ENCODE measurements around the gene PARVB. TPM values are rescaled to one million over a fixed set of nuclear protein-coding genes. Genes with fewer than 3 reads are reported as not detected.

Gene PARVB
- total RNA-seq, 1 donor from 2014 or later: 79.9 TPM

- no peak for DNase-seq (ENCODE audit: low read depth)
- TF ChIP-seq, protein P1, sequence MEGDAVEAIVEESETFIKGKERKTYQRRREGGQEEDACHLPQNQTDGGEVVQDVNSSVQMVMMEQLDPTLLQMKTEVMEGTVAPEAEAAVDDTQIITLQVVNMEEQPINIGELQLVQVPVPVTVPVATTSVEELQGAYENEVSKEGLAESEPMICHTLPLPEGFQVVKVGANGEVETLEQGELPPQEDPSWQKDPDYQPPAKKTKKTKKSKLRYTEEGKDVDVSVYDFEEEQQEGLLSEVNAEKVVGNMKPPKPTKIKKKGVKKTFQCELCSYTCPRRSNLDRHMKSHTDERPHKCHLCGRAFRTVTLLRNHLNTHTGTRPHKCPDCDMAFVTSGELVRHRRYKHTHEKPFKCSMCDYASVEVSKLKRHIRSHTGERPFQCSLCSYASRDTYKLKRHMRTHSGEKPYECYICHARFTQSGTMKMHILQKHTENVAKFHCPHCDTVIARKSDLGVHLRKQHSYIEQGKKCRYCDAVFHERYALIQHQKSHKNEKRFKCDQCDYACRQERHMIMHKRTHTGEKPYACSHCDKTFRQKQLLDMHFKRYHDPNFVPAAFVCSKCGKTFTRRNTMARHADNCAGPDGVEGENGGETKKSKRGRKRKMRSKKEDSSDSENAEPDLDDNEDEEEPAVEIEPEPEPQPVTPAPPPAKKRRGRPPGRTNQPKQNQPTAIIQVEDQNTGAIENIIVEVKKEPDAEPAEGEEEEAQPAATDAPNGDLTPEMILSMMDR (conservative IDR thresholded peaks at IDR 0.05; ENCODE audit: low read depth, low read length): no peak
Observed at GRCh38 chr22:44018594-44018993, 5.5 kb upstream of the PARVB start.

GRCh38 chr22:44019416-44019815 is 4.7 kb upstream of the PARVB start:
- TF ChIP-seq, protein P1 (conservative IDR thresholded peaks at IDR 0.05; ENCODE audit: low read depth, low read length): no peak
- no peak overlapping the region for H3K4me3 ChIP-seq (ENCODE audit: low read depth, low read length)
- no peak for DNase-seq (ENCODE audit: low read depth)

More at GRCh38 chr22:44018594-44018993, 5.5 kb upstream of the PARVB start:
- no peak overlapping the region for H3K4me3 ChIP-seq (ENCODE audit: low read depth, low read length)

DNA sequence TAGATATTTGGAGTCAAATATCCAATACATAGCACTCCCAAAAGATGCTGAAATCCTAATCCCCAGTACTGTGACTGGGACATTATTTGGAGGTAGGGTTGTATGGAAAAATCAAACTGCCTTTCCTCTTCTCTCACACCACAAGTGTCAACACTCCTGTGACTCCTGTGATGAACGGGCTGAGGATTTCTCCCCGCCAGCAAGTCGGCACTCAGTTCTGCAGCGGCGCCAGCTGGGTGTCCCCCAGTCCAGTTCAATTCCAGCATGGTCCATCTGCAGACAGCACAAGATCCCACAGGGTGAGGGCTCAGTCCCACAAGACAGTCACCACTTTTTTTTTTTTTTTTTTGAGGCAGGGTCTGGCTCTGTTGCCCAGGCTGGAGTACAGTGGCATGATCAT is 4.3 kb upstream of the PARVB start:
- H3K4me3 ChIP-seq (ENCODE audit: low read depth, low read length): no peak overlapping the region
- DNase-seq (ENCODE audit: low read depth): no peak
- TF ChIP-seq, protein P1 (conservative IDR thresholded peaks at IDR 0.05; ENCODE audit: low read depth, low read length): no peak

DNA sequence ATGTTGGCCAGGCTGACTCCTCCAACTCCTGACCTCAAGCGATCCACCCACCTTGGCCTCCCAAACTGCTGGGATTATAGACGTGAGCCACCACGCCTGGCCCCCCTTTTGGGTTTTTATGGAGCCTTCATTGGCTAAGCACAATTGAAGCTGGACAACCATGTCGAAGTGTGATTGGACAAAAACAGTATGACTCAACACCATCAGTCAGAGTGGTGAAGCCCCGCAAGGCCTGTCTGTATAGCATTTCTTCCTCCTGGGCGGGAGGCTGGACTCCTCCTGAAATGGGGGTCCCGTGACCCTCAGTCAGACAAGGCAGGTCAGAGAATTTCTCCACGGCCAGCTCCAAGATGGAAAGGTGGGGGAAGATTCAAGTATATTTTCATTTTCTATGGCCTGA is 3.1 kb upstream of the PARVB start:
- H3K4me3 ChIP-seq (ENCODE audit: low read depth, low read length): no peak overlapping the region
- TF ChIP-seq, protein P1 (conservative IDR thresholded peaks at IDR 0.05; ENCODE audit: low read depth, low read length): no peak
- DNase-seq (ENCODE audit: low read depth): no peak

DNA sequence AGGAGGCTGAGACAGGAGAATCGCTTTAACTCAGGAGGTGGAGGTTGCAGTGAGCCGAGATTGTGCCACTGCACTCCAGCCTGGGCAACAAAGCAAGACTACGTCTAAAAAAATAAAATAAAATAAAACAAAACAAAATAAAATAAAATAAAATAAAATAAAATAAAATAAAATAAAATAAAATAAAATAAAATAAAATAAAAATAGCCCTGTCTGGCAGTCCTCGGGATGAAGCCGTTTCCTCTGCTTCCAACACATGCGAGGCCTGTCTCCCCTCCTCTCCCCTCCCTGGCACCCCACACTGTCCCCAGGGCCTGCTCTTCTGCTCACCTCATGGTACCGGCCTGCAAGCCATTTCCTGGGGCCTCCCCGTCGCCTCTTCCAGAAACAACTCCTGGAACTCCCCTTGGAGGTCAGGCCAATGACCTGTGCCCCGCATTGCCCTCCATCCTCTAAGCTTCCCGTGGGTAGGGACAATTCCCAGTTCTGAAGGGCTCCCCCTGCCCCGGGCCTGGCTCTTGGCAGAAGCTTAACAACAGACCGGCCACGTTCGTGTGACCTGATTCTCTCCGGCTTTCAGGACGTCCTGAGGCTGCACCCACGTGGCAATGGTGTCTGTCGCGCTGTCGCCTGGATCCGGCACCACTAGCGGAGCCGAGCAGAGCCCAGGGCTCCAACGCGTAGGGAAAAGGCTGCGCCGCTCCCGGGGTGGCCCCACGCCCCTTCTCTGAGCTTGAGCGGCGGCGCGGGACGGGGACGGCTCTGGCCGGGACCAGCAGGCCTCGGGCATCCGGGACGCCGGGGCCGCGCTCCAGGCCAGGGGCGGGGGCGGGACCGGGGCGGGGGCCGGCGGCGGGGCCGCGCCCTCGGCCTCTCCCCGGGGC is 456 bp upstream of the PARVB start:
- H3K4me3 ChIP-seq (ENCODE audit: low read depth, low read length): peak overlapping the region; percentile 69
- TF ChIP-seq, protein P1 (conservative IDR thresholded peaks at IDR 0.05; ENCODE audit: low read depth, low read length): no peak
- no peak for DNase-seq (ENCODE audit: low read depth)

- TF ChIP-seq, protein P1 (conservative IDR thresholded peaks at IDR 0.05; ENCODE audit: low read depth, low read length): no peak
- peak overlapping the region; percentile 69 for H3K4me3 ChIP-seq (ENCODE audit: low read depth, low read length)
Observed at GRCh38 chr22:44025171-44026065, 1.3 kb downstream of the PARVB start.

More at GRCh38 chr22:44025171-44026065, 1.3 kb downstream of the PARVB start:
- no peak for DNase-seq (ENCODE audit: low read depth)

All from epithelial cell of proximal tubule (primary cell).